ENCODE results near the gene CUL2.

Gene CUL2

GRCh38 chr10:35112571-35112970 lies 22.4 kb upstream of the CUL2 start:
- no peaks in the 10 kb centered on the region for H3K4me1 ChIP-seq (ENCODE audit: control insufficient read depth, low read length)
- H3K27ac ChIP-seq (ENCODE audit: low read depth, low read length), result no peak overlapping the region
- no peaks in the 10 kb centered on the region for H3K9me2 ChIP-seq (replicated peaks; ENCODE audit: control insufficient read depth, low read length)
- H3K79me2 ChIP-seq (ENCODE audit: control insufficient read depth, low read length), result no peaks in the 10 kb centered on the region
- no peaks in the 10 kb centered on the region for H3K36me3 ChIP-seq (ENCODE audit: control insufficient read depth, low read length)
- no peak overlapping the region for H3K4me2 ChIP-seq (ENCODE audit: low read length)
- H4K20me1 ChIP-seq (ENCODE audit: control insufficient read depth, insufficient read depth, low read depth, low read length), result no peaks in the 10 kb centered on the region
- peaks cover 7% of the 10 kb centered on the region for H3K27me3 ChIP-seq (ENCODE audit: control insufficient read depth, low read length)
- TF ChIP-seq EZH2phosphoT487 (IDR thresholded peaks at IDR 0.05; ENCODE audit: borderline replicate concordance, low read length), result no peak
- no peak for TF ChIP-seq CTCF (IDR thresholded peaks at IDR 0.05; ENCODE audit: low read depth, low read length, poor library complexity, severe bottlenecking)
- H3F3A ChIP-seq (ENCODE audit: control insufficient read depth, insufficient read depth), result no peaks in the 10 kb centered on the region
- no peak overlapping the region for H3K4me3 ChIP-seq (ENCODE audit: low read length)
- no peaks in the 10 kb centered on the region for H3K9me3 ChIP-seq (ENCODE audit: control insufficient read depth, insufficient read depth, low read length)

GRCh38 chr10:35103882-35104281 lies 13.7 kb upstream of the CUL2 start:
- Histone ChIP-seq H3F3A (ENCODE audit: control insufficient read depth, insufficient read depth) (no peaks in the 10 kb centered on the region), H3K36me3 (ENCODE audit: control insufficient read depth, low read length) (no peaks in the 10 kb centered on the region), H3K4me2 (ENCODE audit: low read length) (no peak overlapping the region), H4K20me1 (ENCODE audit: control insufficient read depth, insufficient read depth, low read depth, low read length) (no peaks in the 10 kb centered on the region), H3K27me3 (ENCODE audit: control insufficient read depth, low read length) (peaks cover 8% of the 10 kb centered on the region; the same call in 1 of the 2 replicates), H3K9me2 (replicated peaks; ENCODE audit: control insufficient read depth, low read length) (no peaks in the 10 kb centered on the region), H3K27ac (ENCODE audit: low read depth, low read length) (no peak overlapping the region), H3K4me1 (ENCODE audit: control insufficient read depth, low read length) (no peaks in the 10 kb centered on the region), H3K79me2 (ENCODE audit: control insufficient read depth, low read length) (no peaks in the 10 kb centered on the region), H3K4me3 (ENCODE audit: low read length) (no peak overlapping the region), H3K9me3 (ENCODE audit: control insufficient read depth, insufficient read depth, low read length) (no peaks in the 10 kb centered on the region)
- no peak for TF ChIP-seq EZH2phosphoT487 (IDR thresholded peaks at IDR 0.05; ENCODE audit: borderline replicate concordance, low read length)
- no peak for TF ChIP-seq CTCF (IDR thresholded peaks at IDR 0.05; ENCODE audit: low read depth, low read length, poor library complexity, severe bottlenecking)

GRCh38 chr10:35097510-35097909 lies 7.4 kb upstream of the CUL2 start:
- Histone ChIP-seq H3K36me3 (ENCODE audit: control insufficient read depth, low read length) (no peaks in the 10 kb centered on the region), H3F3A (ENCODE audit: control insufficient read depth, insufficient read depth) (no peaks in the 10 kb centered on the region), H3K4me1 (ENCODE audit: control insufficient read depth, low read length) (no peaks in the 10 kb centered on the region), H3K27me3 (ENCODE audit: control insufficient read depth, low read length) (peaks cover 8% of the 10 kb centered on the region; the same call in 1 of the 2 replicates), H3K79me2 (ENCODE audit: control insufficient read depth, low read length) (no peaks in the 10 kb centered on the region), H3K4me3 (ENCODE audit: low read length) (no peak overlapping the region), H3K9me3 (ENCODE audit: control insufficient read depth, insufficient read depth, low read length) (peaks cover 6% of the 10 kb centered on the region; the same call in 1 of the 2 replicates), H4K20me1 (ENCODE audit: control insufficient read depth, insufficient read depth, low read depth, low read length) (no peaks in the 10 kb centered on the region), H3K27ac (ENCODE audit: low read depth, low read length) (no peak overlapping the region), H3K9me2 (replicated peaks; ENCODE audit: control insufficient read depth, low read length) (no peaks in the 10 kb centered on the region), H3K4me2 (ENCODE audit: low read length) (no peak overlapping the region)
- TF ChIP-seq CTCF (IDR thresholded peaks at IDR 0.05; ENCODE audit: low read depth, low read length, poor library complexity, severe bottlenecking) (no peak), EZH2phosphoT487 (IDR thresholded peaks at IDR 0.05; ENCODE audit: borderline replicate concordance, low read length) (no peak)

All from DOHH2 (cell line).